ENCODE measurements around the gene LSS. TPM values are rescaled to one million over a fixed set of nuclear protein-coding genes. Genes with fewer than 3 reads are reported as not detected.
"Not testable (repeated sequence)": the region's sequence is repeated elsewhere in the genome, so short reads cannot be mapped to it uniquely, and the experiment has no call there.

Gene LSS
- total RNA-seq, 2 donors from 2014 or later: 78.2 to 142 TPM

GRCh38 chr21:46206163-46207005, 22.2 kb downstream of the LSS start:
- no peak overlapping the region for H3K27ac ChIP-seq
- TF ChIP-seq CTCF (IDR thresholded peaks at IDR 0.05): no peak
- DNase-seq: no peak
- peaks cover 10% of the 10 kb centered on the region for H3K36me3 ChIP-seq
- no peaks in the 10 kb centered on the region for H3K9me3 ChIP-seq
- intact Hi-C loops (cut with DNase I): no loop called here
- no peaks in the 10 kb centered on the region for H3K27me3 ChIP-seq
- no peak overlapping the region for H3K4me3 ChIP-seq
- no peak overlapping the region for H3K9ac ChIP-seq (ENCODE audit: low read depth in 2 of 2, low read length in 2 of 2)
- H3K4me1 ChIP-seq: no peaks in the 10 kb centered on the region

- Histone ChIP-seq H3K9ac (ENCODE audit: low read depth in 2 of 2, low read length in 2 of 2) (no peak overlapping the region), H3K27me3 (no peaks in the 10 kb centered on the region), H3K9me3 (no peaks in the 10 kb centered on the region), H3K4me3 (no peak overlapping the region), H3K27ac (no peak overlapping the region), H3K36me3 (peaks cover 9% of the 10 kb centered on the region), H3K4me1 (no peaks in the 10 kb centered on the region)
- no peak for TF ChIP-seq CTCF (IDR thresholded peaks at IDR 0.05)
- DNase-seq: no peak
- intact Hi-C loops (cut with DNase I): no loop called here
Measured at GRCh38 chr21:46205766-46206162, 22.8 kb downstream of the LSS start.

- DNase-seq: no peak
- no peak overlapping the region for H3K9ac ChIP-seq (ENCODE audit: low read depth in 2 of 2, low read length in 2 of 2)
Measured at GRCh38 chr21:46205166-46205565, 23.4 kb downstream of the LSS start.

GRCh38 chr21:46203203-46203600, 25.4 kb downstream of the LSS start:
- Histone ChIP-seq H3K9ac (ENCODE audit: low read depth in 2 of 2, low read length in 2 of 2) (no peak overlapping the region), H3K4me1 (no peaks in the 10 kb centered on the region), H3K36me3 (peaks cover 6% of the 10 kb centered on the region), H3K4me3 (no peak overlapping the region), H3K27me3 (no peaks in the 10 kb centered on the region), H3K27ac (no peak overlapping the region), H3K9me3 (no peaks in the 10 kb centered on the region)
- TF ChIP-seq CTCF (IDR thresholded peaks at IDR 0.05): no peak
- intact Hi-C loops (cut with DNase I): no loop called here
- DNase-seq: no peak

More at GRCh38 chr21:46205166-46205565, 23.4 kb downstream of the LSS start:
- Histone ChIP-seq H3K27me3 (no peaks in the 10 kb centered on the region), H3K4me3 (no peak overlapping the region), H3K9me3 (no peaks in the 10 kb centered on the region), H3K4me1 (no peaks in the 10 kb centered on the region), H3K27ac (no peak overlapping the region), H3K36me3 (peaks cover 6% of the 10 kb centered on the region)
- TF ChIP-seq CTCF (IDR thresholded peaks at IDR 0.05): no peak
- intact Hi-C loops (cut with DNase I): no loop called here

GRCh38 chr21:46202592-46203202, 25.9 kb downstream of the LSS start:
- H3K27me3 ChIP-seq: no peaks in the 10 kb centered on the region
- no peaks in the 10 kb centered on the region for H3K4me1 ChIP-seq
- no peak overlapping the region for H3K4me3 ChIP-seq
- H3K36me3 ChIP-seq: peaks cover 6% of the 10 kb centered on the region
- no peak overlapping the region for H3K27ac ChIP-seq
- TF ChIP-seq CTCF (IDR thresholded peaks at IDR 0.05): no peak
- intact Hi-C loops (cut with DNase I): no loop called here
- H3K9me3 ChIP-seq: no peaks in the 10 kb centered on the region
- no peak overlapping the region for H3K9ac ChIP-seq (ENCODE audit: low read depth in 2 of 2, low read length in 2 of 2)
- DNase-seq: no peak

- DNase-seq; H3K27me3 ChIP-seq; H3K27ac ChIP-seq; H3K4me1 ChIP-seq; H3K9ac ChIP-seq (ENCODE audit: low read depth in 2 of 2, low read length in 2 of 2); H3K4me3 ChIP-seq; H3K9me3 ChIP-seq; intact Hi-C loops (cut with DNase I); H3K36me3 ChIP-seq: not testable (repeated sequence)
Measured at GRCh38 chr21:46200877-46201803, 27.4 kb downstream of the LSS start.

Data from colonic mucosa (tissue), 4 donors.